Large intestine (tissue), 3 donors: Measurements from ENCODE around the gene GPX3. TPM values are rescaled to one million over a fixed set of nuclear protein-coding genes. Genes with fewer than 3 reads are reported as not detected.

Experiments used
- DNase-seq, 2 donors: peaks; one replicate each; pipeline versions ENCODE4 v3.0.0 to v3.0.0-alpha.2; 2013
- H3K27ac ChIP-seq: one replicate; pipeline ENCODE4 v1.5.1; 2013; ENCODE audit warnings: low read length
- H3K27me3 ChIP-seq: 2 replicates; pipeline ENCODE4 v1.6.1; 2013; ENCODE audit warnings: low read length; ENCODE audit not compliant: control insufficient read depth, insufficient read depth
- H3K36me3 ChIP-seq: 2 replicates; pipeline ENCODE4 v1.6.1; 2013; ENCODE audit warnings: low read length; ENCODE audit not compliant: control insufficient read depth, insufficient read depth
- H3K4me1 ChIP-seq: one replicate; pipeline ENCODE4 v1.6.1; 2013; ENCODE audit warnings: low read length; ENCODE audit not compliant: control insufficient read depth, insufficient read depth
- H3K4me3 ChIP-seq: one replicate; pipeline ENCODE4 v1.5.1; 2013; ENCODE audit warnings: low read length
- H3K9me3 ChIP-seq: one replicate; pipeline ENCODE4 v1.6.1; 2013; ENCODE audit warnings: mild to moderate bottlenecking, low read depth, low read length, moderate library complexity; ENCODE audit not compliant: control insufficient read depth
- WGBS: methylation state at CpG from one replicate; pipeline ENCODE4 v1.1.5; 2013; ENCODE audit warnings: low lambda C conversion rate; ENCODE audit not compliant: insufficient coverage; 5-methylcytosine and 5-hydroxymethylcytosine counted together
- polyA plus RNA-seq: library from polyadenylated mRNA; unstranded; fragments of 120-200 nt; gene quantifications from one replicate; pipeline ENCODE4 v1.2.1, GENCODE V29; 2013

GPX3 gene
- polyA plus RNA-seq, 1 donor = 34.3 TPM

DNA sequence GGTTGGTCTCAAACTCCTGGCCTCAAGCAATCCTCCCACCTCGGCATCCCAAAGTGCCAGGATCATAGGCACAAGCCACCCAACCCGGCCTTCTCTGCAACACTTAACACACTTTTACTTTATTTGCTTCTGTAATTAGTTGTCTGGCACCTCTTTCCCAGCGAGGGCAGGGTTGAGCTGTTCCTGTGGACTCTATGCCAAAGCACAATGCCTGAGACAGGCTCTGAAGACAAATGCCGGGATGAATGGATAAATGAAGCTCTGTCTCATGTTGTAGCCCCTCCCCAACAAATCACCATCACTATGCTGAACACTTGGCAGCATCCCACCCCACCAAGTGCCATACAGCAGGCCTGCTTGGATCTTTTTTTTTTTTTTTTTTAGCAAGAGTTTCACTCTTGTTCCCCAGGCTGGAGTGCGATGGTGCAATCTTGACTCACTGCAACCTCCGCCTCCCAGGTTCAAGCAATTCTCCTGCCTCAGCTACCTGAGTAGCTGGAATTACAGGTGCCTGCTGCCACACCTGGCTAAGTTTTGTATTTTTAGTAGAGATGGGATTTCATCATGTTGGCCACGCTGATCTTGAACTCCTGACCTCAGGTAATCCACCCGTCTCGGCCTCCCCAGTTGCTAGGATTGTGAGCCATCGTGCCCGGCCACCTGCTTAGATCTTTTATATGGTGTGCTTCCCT, 21.3 kb downstream of the GPX3 start:
- 96% methylated on average over 4 of the region's 11 CpGs for WGBS
- DNase-seq = no peak
- Histone ChIP-seq H3K9me3 (no peaks in the 10 kb centered on the region), H3K27ac (no peak overlapping the region), H3K4me1 (peaks cover 6% of the 10 kb centered on the region), H3K4me3 (no peak overlapping the region), H3K27me3 (no peaks in the 10 kb centered on the region), H3K36me3 (peaks cover 91% of the 10 kb centered on the region)

DNA sequence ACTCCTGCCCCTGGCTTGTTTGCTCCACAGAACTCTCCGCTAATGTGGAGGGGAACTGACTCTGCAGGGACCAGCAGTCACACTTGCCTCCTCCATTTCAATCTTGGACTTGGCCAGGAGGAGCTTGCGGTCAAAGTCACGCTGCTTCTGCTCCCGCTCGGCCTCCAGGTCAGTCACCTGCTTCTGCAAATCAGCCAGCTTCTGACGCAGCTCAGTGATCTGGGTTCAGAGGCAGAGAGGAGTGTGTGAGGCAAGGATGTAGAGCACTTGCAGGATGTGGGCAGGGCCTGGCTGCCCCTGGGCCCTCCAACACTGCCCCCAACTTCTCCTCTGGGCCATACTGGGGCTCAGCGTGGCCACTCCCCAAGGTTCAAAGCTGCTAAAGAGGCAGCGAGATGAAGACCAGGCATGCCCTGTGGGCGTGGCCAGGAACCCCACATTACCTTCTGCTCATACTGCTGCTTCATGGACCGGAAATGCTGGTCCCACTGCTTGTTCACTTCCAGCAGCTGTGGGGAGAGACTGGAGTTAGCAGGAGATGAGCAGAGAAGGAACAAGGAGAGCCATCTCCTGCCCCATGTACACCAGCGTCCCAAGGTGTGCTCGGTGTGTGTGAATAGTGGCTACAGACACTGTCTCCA, 22.2 kb downstream of the GPX3 start:
- Histone ChIP-seq H3K4me1 (peaks cover 6% of the 10 kb centered on the region), H3K9me3 (no peaks in the 10 kb centered on the region), H3K27me3 (no peaks in the 10 kb centered on the region), H3K4me3 (no peak overlapping the region), H3K36me3 (peaks cover 92% of the 10 kb centered on the region), H3K27ac (no peak overlapping the region)
- DNase-seq = no peak
- WGBS = no CpG with 5 or more reads among the region's 12 CpGs

DNA sequence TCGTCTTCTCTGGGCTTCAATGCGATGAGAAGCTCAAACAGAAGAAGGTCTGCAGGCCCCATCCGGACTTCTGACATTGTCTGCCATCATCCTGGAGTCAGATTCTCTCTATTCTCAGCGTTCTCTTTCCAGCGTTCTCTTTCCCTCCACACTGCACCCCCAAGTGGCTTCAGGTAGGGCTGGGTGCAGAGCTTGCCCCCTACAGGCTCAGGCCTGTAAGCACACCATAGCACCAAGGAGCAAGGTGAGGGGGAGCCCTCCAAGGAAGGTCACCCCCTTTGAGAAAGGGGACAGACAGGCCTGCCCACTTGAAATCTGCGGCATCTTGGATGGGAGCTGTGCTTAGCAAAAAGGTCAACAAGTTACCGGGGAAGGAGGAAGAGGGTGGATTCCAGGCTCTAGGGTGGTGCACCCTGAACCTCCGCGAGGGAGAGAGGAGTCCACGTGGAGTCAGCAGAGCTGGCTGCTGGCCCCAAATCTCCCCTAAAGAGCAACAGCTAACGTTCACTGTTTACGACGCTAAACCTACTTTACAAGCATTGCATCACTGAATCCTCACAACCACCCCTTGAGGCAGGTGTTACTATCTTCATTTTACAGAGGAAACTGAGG, 27.5 kb downstream of the GPX3 start:
- H3K36me3 ChIP-seq = peaks cover 88% of the 10 kb centered on the region
- WGBS = no CpG with 5 or more reads among the region's 13 CpGs
- H3K9me3 ChIP-seq = no peaks in the 10 kb centered on the region
- no peak overlapping the region for H3K27ac ChIP-seq
- DNase-seq = peak in 1 of 2 donors; percentile 28
- no peaks in the 10 kb centered on the region for H3K27me3 ChIP-seq
- no peak overlapping the region for H3K4me3 ChIP-seq
- no peaks in the 10 kb centered on the region for H3K4me1 ChIP-seq

DNA sequence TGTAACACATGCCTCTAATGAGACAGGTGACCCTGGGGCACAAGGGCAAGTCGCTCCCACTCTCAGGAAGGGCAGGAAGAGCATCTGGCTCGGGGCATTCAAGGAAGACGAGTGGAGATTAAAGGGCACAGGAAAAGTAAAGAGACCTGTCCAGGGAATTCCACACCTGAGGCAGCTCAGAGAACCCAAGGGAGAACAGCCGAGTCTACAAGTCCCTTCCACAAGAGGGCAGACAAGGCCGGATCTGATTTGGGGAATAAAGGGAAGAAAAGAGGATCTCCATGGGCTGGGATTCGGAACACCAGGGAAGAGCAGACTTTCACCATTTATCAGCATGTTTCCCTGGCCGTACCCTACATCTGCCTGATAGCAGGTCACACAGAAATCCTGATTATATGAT, 28.1 kb downstream of the GPX3 start:
- H3K36me3 ChIP-seq = peaks cover 86% of the 10 kb centered on the region
- no peaks in the 10 kb centered on the region for H3K9me3 ChIP-seq
- peak in 1 of 2 donors; percentile 48 for DNase-seq
- 100% methylated on average over 1 of the region's 7 CpGs for WGBS
- H3K4me1 ChIP-seq = no peaks in the 10 kb centered on the region
- H3K27ac ChIP-seq = no peak overlapping the region
- no peaks in the 10 kb centered on the region for H3K27me3 ChIP-seq
- H3K4me3 ChIP-seq = no peak overlapping the region

DNA sequence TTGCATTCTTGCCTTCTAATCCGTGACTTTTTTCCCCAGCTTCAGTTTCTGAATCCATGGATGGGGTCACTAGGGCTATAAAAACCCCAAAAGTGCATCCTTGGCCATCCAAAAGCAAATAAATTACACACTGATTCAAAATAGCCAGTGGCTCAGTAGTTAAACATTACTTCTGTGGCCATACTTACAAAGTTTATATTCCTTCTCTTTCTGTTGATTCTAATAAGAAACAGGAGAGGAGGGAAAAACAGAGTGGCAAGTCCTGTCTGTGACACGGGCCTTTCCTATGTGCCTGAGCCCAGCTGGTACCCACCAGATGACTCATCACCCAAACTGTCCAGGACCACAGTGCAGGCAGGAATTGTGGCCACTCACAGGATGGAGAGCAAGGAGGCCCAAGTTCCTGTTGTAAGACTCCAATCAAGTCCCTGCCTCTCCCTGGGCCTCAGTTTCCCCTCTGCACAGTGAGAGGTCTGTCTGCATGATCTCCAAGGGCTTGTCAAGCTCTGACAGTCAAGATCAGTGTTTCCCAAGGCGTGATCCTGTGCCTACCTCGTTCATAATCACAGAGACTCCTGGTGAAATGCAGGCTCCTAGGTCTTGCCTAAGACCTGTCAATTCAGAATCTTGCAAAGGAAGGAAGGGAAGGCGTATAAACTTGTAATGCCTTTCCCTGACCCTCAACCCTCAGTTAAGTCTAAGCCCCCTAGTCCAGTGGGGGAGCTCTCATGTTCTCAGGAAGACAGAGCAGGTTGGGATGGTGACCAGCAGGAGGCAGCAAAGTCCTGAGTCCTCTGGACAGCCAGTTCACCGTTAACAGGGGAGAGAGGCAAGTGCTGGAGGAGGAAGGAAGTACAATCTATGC, 30.9 kb downstream of the GPX3 start:
- Histone ChIP-seq H3K27ac (no peak overlapping the region), H3K36me3 (peaks cover 89% of the 10 kb centered on the region), H3K4me1 (peaks cover 5% of the 10 kb centered on the region)

DNA sequence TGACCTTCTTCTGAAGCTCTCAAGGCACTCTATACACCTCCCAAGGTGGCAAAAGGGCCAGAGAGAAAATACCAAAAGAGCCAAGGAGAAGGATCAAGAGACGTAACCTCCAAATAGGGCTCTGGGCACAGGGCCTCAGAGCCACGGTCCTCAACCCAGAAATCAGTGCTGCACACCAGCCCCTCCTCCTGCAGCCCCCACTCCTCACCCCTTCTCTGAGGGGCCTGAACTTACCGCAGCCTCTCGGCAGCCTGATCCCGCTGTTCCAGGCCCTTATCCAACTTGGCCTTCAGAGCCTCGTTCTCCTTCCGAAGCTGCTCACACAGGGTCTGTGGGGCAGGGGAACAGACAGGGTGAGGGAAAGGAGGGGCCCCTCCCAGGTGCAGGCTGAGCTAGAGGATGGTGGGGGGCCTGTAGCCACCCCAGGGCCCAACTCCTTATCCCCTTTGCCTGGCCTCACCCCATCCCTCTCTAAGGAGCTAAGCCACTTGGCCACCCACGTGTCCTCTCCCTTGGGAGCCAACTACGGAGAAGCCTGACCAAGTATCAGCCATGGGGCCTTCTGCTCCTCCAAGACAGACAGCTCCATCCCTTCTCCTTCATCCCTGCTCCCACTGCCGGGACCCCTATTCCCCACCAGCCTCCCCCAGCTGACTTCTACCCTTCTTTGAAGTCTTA, 31.7 kb downstream of the GPX3 start:
- no peaks in the 10 kb centered on the region for H3K9me3 ChIP-seq
- H3K27ac ChIP-seq = no peak overlapping the region
- H3K4me3 ChIP-seq = no peak overlapping the region
- H3K4me1 ChIP-seq = peaks cover 5% of the 10 kb centered on the region
- no peaks in the 10 kb centered on the region for H3K27me3 ChIP-seq
- WGBS = 100% methylated on average over 1 of the region's 10 CpGs
- no peak for DNase-seq
- peaks cover 89% of the 10 kb centered on the region for H3K36me3 ChIP-seq

More for the DNA sequence above, 30.9 kb downstream of the GPX3 start:
- DNase-seq = peak; percentile 65 to 76
- Histone ChIP-seq H3K27me3 (no peaks in the 10 kb centered on the region), H3K9me3 (no peaks in the 10 kb centered on the region), H3K4me3 (no peak overlapping the region)
- WGBS = no CpG with 5 or more reads among the region's 6 CpGs

DNA sequence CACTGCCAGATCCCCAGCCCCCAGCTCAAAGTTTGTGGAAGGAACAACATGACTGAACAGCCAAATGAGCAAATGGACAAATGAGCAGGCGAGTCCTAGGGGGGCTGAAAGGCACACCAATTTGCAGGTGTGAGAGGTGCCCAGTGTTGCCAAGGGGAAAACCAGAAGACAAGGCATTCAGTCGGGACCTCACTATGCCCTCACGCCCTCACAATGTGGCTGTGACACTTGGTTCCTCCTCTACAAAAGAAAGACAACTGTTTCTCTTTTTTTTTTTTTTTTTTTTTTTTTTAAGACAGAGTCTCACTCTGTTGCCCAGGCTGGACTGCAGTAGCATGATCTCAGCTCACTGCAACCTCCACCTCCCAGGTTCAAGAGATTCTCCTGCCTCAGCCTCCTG, 32.4 kb downstream of the GPX3 start:
- DNase-seq = no peak
- Histone ChIP-seq H3K27ac (no peak overlapping the region), H3K4me1 (peaks cover 5% of the 10 kb centered on the region), H3K27me3 (no peaks in the 10 kb centered on the region), H3K9me3 (no peaks in the 10 kb centered on the region), H3K4me3 (no peak overlapping the region), H3K36me3 (peaks cover 84% of the 10 kb centered on the region)
- no CpG with 5 or more reads among the region's 3 CpGs for WGBS

DNA sequence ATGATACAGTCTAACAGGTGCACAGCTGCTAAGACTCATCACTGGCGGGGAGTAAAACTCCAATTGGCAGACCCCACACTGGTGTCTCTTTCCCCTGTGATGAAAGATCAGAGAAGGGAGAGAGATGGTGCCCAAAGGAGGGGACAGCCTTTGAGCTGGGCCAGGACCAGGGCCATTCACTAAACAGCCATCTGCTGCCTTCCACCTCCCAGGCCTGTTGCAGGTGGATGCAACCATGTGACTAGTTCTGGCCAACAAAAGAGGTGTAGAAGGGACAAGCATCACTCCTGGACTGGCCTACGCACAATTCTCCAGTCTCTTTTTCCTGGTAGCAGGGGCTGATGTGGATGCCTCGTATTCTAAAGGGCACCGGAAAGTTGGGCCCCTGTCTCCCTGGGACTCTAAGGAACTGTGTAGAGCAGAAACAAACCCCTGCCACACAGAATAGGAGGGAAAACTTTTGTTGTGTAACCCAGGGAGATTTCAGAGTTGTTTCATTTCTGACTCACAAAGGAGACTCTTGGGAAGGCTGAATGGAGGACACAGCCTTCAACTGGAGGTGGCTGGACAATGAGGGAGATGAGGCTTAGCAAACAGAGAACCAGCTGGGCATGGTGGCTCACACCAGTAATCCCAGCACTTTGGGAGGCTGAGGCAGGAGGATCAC, 33.5 kb downstream of the GPX3 start:
- H3K9me3 ChIP-seq = no peaks in the 10 kb centered on the region
- H3K27ac ChIP-seq = no peak overlapping the region
- WGBS = no CpG with 5 or more reads among the region's 4 CpGs
- DNase-seq = no peak
- H3K36me3 ChIP-seq = peaks cover 84% of the 10 kb centered on the region
- no peaks in the 10 kb centered on the region for H3K27me3 ChIP-seq
- H3K4me1 ChIP-seq = peaks cover 5% of the 10 kb centered on the region
- H3K4me3 ChIP-seq = no peak overlapping the region

DNA sequence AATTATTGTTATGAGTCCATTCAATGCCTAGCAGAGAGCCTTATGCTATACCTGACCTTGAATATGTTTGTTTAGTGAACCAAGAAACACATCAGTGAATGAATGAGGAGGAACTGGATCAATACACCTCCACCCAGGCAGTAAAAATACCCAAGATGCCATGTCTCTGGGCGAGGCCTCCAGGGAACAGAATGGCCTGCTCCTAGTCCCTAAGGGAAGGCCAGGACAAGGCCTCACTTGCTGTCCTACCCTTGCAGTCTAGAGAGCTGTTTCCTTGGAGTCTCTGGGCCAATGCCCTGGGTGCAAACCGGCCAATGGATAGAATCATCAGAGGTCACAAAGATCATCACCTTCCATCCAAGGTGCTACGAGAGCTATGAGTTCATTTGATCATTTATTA, 34.3 kb downstream of the GPX3 start:
- peaks cover 81% of the 10 kb centered on the region for H3K36me3 ChIP-seq
- H3K9me3 ChIP-seq = no peaks in the 10 kb centered on the region
- no peak overlapping the region for H3K27ac ChIP-seq
- peak in 1 of 2 donors; percentile 67 for DNase-seq
- peaks cover 5% of the 10 kb centered on the region for H3K4me1 ChIP-seq
- H3K4me3 ChIP-seq = no peak overlapping the region
- WGBS = no CpG with 5 or more reads among the region's 3 CpGs
- H3K27me3 ChIP-seq = no peaks in the 10 kb centered on the region
